GM18511 (cell line): Measurements from ENCODE around the gene FGF9.

Experiments used
- ATAC-seq: cut with Tn5 transposase; IDR thresholded peaks from one replicate; pipeline ENCODE4 v1.9.1; 2021; ENCODE audit warnings: mild to moderate bottlenecking, moderate library complexity; ENCODE audit not compliant: unreplicated experiment

Gene FGF9

GRCh38 chr13:21673789-21674489, 3.1 kb downstream of the FGF9 start:
- ATAC-seq = peak; percentile 39

GRCh38 chr13:21674490-21675009, 3.7 kb downstream of the FGF9 start:
- no peak for ATAC-seq

- no peak for ATAC-seq
Measured at GRCh38 chr13:21675095-21675991, 4.5 kb downstream of the FGF9 start.

- ATAC-seq = no peak
Measured at GRCh38 chr13:21676611-21677021, 5.7 kb downstream of the FGF9 start.

DNA sequence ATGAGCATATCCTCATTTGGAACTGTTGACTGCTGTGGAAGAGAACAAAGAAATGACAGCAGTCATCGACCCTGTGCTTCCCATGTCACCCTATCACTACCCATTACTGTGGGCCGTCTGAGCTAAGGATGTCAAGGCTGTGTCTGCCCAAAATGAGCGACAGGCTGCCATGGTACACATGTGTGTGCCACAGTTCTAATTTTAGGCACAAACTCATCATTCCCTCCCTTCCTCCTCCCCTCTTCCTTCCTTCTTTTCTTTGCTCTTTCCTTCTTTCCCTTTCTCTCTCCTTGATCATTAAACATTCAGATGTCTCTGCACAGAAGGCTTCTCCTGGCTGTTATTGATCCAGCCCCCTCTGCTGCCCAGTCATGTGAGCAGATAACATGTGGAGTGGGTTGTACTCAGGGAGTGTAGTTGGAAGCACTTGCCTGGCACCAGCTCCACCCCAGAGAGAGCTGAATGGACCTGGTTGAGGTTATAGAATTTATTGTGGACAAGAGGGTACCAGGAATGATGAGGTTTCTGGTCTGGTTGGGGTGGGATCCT, 6.3 kb downstream of the FGF9 start:
- ATAC-seq = no peak

- no peak for ATAC-seq
Measured at GRCh38 chr13:21683034-21683733, 12.3 kb downstream of the FGF9 start.

DNA sequence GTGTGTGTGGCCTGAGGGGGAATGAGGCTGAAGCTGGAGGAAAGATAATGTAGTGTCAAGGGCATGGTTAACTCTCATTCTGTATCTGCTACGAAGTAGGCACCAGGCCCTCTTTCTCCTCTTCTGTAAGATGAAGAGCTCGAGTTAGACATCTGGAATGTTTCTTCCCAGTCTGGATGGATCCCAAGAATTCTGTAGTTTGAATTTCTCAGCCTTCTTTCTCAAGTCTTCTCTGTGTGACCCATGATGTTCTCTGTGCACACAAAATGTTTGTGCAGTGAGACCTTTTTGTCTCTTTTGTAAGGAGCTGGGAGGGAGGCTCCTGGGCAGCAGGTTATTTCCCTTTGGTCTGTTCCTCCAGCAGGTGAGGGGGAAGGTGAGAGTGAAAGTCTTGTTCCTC, 13.7 kb downstream of the FGF9 start:
- no peak for ATAC-seq

GRCh38 chr13:21685485-21686064, 14.7 kb downstream of the FGF9 start:
- no peak for ATAC-seq

DNA sequence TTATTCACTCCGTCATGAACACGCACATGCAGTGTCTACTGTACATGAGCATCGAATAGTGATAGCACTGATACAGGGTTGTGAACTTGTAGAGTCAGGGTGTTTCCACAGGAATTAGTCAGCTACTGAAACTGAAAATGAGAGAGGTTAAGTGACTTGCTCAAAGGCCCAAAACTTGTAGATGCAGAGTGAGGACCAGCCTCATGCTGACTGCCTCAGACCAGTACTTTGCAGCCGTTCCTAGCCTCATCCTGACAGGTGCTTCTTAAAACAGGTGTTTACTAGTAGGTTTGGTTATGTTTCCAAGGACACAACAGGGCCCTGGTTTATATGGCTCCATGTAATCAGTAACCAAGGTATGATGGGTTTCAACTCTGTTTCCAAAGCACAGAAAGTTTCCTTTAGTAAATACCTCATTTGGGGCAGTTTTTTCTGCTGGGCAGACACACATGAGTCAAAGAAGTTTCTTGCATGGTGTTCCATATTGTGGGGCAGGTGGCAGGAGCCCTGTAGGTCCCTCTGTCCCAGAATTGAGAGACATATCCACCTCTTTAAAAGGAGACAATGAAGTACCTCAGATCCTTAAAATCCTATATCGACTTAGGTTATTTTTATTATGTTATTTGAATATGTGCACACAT, 16.0 kb downstream of the FGF9 start:
- ATAC-seq = peak; percentile 98

GRCh38 chr13:21688056-21688455, 17.2 kb downstream of the FGF9 start:
- no peak for ATAC-seq

GRCh38 chr13:21689097-21689496, 18.2 kb downstream of the FGF9 start:
- ATAC-seq = no peak

DNA sequence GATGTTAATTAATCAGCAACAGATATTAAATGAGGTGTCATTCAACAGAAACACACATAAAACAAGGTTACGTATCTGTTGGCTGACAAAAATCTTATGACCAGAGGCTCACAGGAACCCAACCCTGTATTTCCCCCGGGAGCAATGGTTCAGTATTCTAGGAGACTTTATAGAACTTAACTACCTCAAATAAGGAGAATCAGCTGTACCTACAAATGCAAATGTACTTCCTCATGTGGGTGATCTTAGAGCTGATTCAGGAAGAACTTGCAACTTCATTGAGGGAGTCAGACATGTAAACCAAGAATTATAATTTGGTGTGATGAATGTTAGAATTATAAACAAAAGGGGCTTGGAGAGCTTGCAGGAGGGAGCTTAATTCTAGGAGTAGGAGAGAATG, 20.1 kb downstream of the FGF9 start:
- no peak for ATAC-seq

GRCh38 chr13:21691500-21691899, 20.6 kb downstream of the FGF9 start:
- ATAC-seq = no peak

DNA sequence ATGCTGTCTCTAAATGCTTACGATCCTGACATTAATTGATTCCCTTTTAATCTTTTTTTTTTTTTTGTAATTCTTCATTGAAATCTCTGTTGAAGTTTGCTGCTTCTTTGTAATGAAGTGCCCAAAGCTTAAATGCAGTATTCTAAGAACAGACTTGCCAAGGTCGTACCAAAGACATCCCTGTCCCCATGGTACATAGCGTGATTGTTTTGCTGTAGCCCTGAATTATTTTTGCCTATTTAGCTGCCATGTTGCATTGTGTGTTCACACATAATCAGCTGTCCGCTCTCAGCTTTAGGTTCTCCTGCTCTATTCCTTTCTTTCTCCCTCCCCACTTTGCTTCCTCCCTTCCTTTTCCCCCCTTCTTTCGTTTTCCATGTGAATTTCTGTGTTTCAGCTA, 21.1 kb downstream of the FGF9 start:
- no peak for ATAC-seq

DNA sequence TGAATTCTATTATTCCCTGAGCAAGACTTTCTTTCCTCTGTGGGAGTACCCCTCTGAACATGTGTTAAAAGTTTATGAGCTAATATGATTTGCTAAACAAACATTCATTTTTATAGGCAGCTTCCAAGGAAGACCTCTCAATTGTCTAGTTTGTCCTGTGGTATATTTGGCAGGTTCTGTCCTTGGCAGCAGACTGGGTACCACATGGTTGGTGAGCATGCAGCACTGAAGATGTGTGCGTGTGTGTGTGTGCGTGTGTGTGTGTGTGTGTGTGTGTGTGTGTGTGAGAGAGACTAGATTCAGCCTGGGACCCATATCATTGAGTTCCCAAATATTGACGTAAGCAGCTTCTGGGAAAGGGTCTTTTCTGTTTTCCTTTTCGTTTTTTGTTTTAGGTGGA, 24.0 kb downstream of the FGF9 start:
- ATAC-seq = no peak

- no peak for ATAC-seq
Measured at GRCh38 chr13:21695546-21695945, 24.7 kb downstream of the FGF9 start.

DNA sequence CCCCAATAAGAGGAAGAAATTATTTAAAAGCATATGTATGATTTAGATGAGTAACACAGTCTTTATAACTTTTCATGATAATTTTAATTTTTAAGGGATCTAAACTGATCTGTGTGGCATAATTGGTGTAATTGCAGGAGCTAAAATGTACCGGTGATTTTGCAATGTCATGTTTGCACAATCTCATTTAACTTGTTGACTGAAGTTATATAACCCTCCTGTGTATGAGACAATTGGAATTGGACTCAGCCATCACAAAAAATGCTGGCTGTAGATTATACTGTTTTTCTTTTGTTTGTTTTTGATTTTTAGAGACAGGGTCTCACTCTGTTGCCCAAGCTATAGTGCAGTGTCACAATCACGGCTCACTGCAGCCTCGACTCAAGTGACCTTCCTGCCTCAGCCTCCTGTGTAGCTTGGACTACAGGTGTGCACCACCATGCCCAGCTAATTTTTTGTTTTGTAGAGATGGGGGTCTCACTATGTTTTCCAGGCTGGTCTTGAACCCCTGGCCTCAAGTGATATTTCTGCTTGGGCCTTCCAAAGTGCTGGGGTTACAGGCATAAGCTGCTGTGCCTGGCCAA, 26.1 kb downstream of the FGF9 start:
- ATAC-seq = no peak

DNA sequence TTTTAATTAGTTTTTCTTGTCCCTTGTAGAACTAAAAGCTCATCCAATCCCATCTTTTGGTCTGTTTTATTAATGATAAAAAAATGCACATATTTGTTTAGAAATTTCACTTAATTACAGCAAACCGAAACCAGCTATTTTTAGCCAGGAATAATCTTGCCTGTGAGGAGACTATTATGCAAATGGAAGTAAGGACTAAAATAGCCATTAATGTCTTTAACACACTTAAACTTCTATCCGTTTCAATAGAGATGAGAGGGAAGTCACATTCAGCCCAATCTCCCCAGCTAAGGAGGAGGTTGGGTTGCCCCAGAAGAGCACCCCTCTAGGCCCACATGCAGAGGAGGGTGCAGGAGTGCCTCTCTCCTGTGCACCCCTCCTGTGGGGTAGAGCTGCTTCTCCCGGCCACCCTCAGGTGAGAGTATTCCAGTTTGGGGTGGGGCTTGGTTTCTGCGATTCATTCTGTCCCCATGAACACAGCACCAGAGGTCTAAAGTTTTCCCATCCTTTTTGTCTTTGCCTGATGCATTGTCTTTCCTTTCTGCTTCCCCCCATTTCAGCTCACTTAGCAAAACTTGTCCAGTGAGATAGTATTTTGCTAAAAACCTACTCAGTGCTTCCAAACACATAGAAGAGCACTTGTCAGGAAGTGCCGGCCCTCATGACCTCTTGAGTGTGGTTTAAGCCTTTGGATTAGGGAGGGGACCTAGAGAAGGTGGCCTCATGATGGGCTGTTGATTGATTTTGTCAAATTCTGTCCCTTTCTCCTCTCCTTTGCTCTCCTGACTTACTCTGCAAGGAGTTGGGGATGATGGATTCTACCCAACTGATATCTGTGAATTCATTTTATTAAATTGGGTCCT, 28.2 kb downstream of the FGF9 start:
- no peak for ATAC-seq

DNA sequence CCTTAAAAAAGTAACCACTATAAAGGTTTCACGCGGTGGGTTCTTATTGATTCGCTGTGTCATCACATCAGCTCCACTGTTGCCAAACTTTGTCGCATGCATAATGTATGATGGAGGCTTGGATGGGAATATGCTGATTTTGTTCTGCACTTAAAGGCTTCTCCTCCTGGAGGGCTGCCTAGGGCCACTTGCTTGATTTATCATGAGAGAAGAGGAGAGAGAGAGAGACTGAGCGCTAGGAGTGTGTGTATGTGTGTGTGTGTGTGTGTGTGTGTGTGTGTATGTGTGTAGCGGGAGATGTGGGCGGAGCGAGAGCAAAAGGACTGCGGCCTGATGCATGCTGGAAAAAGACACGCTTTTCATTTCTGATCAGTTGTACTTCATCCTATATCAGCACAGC, 30.6 kb downstream of the FGF9 start:
- ATAC-seq = no peak
